T1000 (cell line): ENCODE data around the gene GATAD2B.
A peak's percentile ranks its signal among the peaks of the same experiment; 100 is the strongest.

Source experiments
- DNase-seq: peaks from one replicate; lab custom pipeline; 2025; ENCODE audit warnings: mixed read lengths; lab: John Stamatoyannopoulos, UW

Gene GATAD2B

DNA sequence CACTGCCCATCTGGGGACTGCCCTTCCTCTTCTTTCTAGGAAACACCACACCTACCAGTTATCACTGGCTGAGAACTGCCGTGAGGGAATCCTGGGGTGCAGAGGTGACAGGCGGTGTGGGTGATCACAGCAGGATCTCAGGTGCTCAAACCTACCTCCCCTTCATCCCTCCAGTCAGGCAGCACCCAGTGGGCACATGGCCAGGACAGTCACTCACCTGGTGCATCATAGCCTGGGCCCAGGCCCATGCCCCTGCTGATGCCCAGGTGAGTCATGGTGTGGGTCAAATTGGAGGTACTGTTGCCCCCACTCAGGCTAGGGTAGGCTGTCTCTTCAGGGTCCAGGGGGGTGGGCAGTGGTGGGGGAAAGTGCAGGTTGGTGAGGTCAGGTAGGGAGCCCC is 29.0 kb upstream of the GATAD2B start:
- DNase-seq, result no peak

DNA sequence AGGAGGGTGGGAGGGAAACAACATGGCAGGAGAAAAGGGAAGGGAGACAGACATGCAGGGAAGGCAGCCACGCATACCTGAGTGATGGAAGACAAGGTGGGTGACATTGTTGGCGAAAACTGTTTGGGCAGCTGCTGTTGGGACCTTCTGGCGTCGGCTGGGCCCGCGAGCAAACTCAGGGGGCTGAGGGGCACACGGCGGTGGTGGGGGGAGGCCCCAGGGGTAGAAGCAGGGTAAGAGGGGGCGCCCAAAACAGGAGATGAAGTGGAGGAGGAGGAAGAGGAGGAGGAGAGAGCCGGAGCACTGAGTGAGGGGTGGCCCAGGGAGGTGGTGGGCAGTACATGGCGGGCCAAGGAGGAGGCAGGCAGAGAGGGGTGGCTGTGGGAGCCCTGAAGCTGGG is 28.4 kb upstream of the GATAD2B start:
- DNase-seq, result no peak

DNA sequence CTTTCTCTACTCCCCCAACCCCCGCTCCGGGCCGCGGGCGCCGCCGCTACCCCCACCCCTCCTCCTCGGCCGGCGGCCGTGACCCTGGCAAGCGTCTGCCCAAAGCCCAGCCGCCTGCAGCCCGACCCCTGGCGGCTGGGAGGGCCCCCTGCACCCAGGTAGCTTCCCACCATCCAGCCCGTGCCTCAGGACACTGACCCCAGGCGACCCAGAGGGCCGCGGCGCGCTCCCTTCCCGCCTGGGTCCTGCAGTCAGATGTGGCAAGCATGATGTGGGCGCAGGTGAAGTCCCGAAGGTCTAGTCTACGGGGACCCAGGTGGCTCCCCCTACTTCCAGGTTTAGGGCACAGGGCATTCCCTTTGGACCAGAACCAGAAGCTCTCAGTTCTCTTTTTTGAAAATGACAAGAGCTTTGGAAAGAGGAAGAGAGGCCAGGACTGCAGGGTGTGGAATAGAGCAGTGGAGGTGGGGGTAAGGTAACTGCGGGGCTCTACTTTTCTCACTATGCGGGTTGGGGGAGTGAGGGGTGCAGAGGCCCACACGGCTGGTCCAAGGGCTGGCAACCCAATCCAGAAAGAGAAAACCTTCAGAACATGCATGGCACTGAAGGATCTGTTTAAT is 24.0 kb upstream of the GATAD2B start, which contains the start of gene DENND4B:
Gene DENND4B, minus strand, starts transcription at position 97 of the 620 bp plus-strand sequence. CDS start 2,344 bp downstream, outside the sequence.
- DNase-seq, result peak; percentile 60

DNA sequence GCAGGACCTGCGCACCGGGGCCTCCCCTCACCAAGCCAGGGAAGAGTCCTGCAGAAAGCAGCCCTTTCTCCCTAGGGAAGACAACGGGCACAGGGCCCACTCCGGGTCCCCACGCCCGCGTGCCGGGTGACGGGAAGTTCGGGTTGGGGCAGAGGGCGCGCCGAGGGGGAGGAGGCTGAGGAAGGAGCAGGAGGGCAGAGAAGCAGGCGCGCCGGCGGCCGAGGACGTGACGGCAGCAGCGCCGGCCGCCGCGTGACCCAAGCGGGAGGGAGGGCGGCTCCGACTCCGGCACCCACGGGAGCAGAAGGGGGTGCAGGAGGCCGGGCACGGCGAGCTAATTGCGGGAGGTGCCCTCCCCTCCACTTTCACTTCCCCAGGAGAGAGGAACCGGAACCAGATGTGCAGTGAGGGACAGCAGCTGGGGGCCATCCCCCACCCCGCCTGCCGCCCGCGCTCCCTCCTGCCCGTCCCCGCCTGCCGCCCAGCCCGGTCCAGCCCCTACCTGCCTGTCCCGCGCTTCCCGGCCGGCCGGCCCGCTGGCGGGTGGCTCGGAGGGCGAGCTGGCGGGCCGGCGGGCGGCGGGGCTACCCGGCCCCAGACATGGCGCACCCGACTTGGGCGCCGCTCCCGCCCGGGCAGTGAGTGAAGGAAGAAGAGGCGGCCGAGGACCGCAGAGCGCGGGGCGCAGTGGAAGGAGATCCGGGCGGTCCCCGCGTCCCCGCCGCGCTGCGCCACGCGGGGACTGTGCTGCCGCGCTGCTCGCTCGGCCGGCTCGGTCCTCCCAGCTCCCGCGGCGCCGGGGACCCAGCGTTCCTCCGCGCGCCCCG is 23.2 kb upstream of the GATAD2B start:
- DNase-seq, result peak; percentile 38

DNA sequence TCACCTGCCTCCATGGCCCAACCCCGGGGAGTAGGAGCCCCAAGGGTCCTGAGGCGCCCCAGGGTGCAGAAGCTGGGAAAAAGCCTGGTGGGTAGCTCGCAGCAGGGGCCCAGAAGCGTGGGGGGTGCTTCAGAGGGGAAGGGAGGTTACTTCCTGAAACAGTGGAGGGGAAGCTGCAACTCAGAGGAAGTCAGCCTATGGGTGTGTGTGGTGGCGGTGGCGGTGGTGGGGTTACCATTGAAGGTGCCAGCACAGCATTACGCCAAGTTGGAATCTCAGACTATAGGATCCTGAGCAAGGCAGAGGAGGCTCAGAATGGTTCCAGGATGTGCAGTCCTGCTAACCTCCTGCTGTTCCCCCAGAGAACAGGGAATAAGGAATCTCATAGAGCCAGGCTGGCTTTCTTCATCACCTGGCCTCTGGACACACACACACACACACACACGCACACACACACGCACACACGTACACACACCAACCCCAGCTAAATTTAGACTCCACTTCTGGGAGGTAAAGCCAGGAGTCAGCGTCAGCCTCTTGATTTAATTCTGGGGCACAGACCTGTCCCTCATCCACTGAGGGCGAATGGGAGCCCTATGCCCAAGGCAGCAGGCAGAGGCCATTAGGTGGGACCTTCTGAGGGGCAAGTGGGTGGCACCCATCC is 22.5 kb upstream of the GATAD2B start:
- no peak for DNase-seq

DNA sequence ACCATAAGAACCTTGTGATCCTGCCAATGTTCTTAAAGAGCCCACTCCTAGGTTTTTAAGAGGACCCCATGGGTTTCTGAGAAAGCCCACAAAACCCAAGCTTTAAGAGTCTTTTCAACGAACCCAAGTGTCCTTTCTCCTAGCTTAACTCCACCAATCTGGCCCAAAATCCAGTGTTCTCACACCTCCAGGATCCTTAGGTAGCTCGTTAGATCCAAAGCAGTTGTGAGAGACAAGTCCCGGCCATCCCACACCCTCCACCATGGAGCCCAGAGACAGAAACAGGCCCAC is 22.0 kb upstream of the GATAD2B start:
- no peak for DNase-seq

DNA sequence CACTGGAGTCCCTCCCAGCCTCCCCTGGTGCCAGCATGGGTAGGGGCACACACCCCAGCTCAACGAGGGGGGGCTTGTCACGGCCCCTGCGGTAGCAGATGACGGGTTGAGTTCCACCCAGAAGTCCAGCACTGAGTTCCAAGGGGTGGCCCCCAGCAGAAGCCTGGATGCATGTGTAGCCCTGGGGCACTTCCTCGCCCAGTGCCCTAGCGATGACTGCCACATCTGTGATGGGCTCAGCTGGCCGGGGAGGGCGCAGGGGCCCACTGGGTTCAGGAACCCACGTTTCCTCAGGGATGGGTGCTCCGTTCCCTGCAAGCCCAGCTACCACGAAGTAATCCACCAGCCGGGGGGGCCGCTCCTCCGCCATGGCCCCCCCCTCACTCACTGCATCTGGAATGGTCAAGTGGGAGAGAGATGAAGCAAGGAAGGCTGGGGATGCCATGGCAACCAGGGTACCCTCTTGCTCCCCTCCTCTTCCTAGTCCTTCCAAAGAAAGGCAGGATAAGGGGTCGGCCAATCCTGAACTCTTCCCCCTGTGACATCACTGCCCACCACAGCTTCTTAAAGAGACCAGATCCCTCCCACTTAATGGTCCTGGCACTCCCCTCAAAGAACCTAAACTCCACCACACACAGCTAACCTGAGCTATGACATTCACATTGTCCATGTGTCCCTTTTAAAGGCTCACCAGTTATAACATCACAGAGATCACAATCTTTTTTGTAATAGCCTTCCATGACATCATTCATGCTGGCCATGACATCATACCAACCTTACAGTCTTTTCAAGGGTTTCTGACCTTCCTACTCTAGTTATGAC is 21.4 kb upstream of the GATAD2B start:
- no peak for DNase-seq

DNA sequence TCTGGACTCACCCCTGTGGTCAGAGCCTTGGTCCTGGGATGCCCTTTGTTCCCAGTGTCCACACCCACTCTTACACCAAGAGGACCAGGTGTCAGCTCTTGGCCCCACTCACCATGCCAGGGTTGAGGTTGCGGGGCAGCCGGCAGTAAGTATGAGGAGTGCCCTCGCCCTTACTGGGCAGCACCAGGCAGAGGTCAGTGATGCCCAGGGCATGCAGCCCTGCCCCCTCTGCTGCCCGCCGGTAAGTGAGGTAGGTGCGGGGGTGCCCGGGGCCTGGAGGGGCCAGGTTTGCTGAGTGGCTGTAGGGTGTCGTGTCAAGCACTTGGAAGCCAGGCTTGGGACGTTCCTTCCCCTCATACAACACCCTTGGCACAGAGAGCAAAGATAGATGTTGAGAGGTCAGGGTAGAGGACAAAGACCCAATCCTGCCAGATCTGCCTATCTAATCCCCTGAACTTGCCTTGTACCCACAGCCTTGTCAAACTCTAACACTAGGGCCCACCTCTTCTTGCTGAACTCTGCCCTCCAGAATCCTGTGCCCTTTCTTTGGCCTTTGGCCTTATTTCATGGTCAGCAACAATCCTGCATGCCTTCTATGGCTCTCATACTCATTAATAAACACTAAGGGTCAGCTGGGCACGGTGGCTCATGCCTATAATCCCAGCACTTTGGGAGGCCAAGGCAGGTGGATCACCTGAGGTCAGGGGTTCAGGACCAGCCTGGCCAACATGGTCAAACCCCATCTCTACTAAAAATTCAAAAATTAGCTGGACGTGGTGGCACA is 20.2 kb upstream of the GATAD2B start:
- DNase-seq, result no peak

DNA sequence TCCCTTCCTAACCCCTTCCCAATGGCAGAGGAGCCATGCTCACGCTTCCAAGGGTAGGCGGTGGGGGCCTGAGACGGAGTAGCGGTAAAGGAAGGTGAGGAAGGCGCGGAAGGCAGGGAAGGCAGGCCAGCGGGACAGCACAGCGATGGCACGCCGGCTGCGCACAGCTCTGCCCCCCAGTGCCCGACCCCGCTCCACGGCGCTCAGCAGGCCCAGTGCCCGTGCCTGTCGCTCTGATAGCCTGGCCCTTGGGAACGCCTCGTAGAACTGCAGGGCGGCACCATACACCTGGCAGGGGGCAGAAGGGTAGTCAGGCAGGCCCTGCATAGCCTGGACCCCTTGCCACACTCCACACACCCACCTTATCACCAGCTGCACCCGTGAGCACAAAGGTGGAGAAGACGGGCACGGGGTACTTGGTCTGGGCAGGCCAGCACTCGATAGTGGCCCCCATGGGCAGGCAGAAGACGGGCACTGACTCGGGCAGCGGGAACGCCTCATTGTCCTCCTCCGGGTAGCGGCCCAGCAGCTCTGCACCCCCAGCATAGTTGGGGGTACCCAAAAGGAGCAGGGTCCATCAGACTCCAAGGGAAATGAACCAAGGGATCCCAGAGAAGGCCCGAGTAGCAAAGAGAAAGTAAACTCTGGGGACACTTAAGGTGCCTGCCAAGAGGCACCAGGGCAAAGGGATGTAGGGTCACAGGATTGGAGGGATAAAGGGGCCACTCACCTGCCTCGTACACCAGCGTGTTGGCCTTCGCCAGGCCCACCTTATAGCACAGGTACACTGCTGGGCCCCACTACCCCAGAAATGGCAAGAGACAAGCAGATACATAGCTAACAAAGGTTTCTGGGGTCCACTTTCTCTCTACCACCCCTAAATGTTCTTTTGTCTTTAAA is 19.3 kb upstream of the GATAD2B start:
- DNase-seq, result no peak

DNA sequence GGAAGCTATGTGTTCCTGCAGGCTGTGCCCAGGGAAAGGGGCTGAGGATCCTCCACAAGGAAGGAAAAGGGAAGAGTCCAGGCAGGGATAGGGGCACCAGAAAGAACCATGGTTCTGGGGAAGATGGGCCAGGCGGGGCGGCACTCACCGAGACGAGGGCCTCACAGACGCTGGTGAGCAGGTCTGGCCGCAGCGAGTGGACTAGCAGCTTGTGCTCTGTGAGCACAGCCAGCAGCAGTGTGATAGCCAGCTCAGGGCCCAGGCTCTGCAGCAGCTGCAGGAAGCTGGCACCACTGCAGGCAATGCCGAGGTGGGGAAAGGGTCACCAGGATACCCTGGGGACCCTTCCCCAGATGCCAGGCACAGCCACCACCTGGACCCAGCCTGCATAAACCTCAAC is 18.0 kb upstream of the GATAD2B start:
- no peak for DNase-seq

DNA sequence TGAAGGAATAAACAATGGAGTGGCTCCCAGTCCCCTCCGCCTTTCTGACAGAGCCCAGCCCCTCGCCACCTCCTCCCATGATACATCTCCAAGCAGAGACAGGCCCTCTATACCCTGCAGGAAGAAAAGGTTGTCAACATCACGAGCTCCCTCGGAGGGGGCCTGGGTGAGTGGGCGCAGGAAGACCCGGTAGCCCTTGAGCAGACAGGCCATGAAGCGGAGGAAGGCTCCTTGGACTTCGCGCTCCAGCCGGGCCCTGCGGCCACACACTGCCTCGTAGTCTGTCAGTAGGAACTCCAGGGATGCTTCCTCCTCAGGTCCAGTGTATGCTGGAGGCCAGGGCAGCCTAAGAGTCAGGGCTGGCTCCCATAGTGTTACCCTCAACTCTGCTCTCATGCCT is 16.7 kb upstream of the GATAD2B start:
- DNase-seq, result no peak

DNA sequence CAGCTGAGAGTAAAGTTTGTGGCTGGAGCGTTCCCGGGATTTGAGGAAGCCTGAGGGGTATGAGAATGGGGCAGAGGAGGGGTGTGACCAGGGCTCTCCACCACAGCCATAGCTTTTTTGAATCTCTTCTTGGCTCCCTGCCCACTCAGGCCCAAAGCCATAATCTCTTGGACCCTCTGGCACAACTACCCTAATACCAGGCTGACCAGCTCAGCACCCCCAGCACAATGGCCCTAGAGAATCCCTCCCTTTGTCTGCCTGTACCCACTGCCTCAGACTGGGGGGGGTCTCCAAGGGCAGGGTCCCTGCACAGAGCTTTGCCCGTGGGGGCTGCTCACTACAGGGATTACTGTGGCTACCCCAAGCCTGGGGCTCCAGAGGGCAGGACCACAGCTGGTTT is 16.2 kb upstream of the GATAD2B start:
- DNase-seq, result no peak

DNA sequence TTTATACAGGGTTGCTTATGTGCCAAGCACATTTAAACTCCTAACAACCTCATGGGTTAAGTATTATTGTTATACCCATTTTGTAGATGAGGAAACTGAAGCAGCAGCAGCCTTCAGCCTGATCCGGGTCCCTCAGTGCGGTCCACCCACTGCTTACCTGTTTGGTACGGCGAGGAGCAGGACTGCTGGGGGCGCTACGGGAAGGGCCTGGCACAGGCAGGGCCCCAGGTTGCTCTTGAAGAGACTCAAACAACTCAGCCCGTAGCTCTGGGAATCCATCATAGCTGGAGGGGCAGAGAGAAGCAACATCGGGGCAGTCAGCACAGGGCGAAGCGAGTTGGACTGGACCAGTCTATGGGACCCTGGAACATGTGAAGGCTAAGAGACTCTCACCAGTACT is 14.6 kb upstream of the GATAD2B start:
- DNase-seq, result no peak

DNA sequence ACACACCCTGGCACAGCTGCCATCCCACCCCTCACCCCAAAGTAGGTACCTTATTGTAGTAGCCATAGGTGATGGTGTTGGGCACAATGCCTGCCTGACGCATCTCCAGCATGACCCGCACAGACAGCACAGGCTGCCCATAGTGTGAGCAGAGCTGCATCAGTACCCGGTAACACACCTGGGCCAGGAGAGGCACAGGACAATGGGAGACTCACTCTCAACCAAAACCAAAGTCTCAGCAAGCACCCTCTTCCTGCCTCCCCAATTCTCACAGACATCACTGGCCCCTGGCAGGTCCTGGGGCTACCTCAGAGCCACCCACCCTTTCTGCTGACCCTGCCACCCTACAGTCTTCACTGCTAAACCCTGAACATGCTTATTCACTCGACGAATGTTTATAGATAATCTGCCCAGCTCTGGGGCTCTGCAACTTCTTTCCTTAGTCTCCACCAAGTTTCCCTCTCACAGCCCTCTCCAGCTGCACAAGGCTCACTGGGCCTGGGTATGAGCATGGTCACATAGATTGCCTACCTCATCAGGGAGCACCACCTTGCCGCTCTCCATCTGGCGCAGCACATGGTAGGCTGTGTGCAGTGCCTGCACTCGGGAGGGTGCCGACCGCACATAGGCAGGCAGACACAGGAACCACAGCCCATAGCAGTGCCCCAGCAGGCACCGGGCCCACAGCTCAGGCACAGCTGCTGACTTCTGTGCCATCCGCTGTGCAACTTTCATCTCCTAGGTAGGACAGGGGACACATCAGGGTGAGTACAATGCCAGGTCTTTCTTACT is 13.4 kb upstream of the GATAD2B start:
- DNase-seq, result no peak

DNA sequence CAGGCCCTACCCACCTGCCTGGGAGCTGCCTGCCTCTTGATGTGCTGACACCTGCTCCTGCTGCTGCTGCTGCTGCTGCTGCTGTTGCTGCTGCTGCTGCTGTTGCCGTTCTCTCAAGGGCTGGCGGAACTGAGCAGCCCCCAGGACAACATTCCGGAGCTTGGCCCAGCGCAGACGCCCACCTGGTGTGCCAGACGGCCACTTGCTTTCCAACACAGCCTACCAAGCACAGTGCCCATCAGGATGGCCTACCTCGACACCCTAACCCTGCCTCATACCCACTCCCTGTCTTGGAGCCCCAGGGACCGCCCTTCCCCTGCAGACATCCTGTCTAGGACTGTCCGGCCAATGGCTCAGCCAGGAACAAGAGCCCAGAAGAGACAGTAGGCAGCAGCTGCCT is 12.0 kb upstream of the GATAD2B start:
- no peak for DNase-seq

DNA sequence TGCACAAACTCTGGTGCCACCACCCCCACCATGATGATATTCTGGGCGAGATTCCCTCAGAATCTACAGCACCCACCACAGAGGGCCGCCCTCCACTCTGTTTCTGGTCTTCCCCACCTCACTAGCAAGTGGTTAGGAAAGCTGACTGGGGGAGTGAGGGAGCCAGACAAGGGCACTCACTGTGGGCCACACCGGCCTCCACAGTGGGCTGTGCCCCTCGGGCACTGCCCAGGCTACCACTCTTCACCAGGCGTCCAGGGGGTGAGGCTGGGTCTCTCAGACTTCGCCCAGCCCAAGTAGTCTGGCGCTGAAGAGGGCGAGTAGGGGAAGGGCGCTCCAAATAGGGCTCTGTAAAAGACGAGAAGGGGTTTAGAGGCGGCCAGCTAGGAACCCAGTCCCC is 11.2 kb upstream of the GATAD2B start:
- no peak for DNase-seq

DNA sequence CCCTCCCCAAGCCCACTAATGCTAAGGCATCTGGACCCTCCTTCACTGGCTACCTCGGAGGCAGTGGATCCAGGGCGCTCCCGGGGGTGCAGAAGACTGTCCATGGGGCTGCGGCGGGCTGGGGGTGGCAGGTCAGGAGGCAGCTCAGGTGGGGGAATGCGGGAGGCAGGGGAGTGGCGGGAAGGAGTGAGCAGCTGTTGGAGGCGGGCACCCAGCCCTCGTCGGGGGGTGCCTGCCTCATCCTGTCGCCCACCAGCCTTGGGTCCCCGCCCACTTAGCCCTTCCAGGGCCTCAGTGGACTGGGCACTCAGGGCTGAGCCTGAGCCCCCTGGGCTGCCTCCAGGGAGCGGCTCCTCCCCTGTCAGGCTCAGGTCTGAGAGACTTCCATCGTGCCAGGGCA is 10.7 kb upstream of the GATAD2B start:
- no peak for DNase-seq

DNA sequence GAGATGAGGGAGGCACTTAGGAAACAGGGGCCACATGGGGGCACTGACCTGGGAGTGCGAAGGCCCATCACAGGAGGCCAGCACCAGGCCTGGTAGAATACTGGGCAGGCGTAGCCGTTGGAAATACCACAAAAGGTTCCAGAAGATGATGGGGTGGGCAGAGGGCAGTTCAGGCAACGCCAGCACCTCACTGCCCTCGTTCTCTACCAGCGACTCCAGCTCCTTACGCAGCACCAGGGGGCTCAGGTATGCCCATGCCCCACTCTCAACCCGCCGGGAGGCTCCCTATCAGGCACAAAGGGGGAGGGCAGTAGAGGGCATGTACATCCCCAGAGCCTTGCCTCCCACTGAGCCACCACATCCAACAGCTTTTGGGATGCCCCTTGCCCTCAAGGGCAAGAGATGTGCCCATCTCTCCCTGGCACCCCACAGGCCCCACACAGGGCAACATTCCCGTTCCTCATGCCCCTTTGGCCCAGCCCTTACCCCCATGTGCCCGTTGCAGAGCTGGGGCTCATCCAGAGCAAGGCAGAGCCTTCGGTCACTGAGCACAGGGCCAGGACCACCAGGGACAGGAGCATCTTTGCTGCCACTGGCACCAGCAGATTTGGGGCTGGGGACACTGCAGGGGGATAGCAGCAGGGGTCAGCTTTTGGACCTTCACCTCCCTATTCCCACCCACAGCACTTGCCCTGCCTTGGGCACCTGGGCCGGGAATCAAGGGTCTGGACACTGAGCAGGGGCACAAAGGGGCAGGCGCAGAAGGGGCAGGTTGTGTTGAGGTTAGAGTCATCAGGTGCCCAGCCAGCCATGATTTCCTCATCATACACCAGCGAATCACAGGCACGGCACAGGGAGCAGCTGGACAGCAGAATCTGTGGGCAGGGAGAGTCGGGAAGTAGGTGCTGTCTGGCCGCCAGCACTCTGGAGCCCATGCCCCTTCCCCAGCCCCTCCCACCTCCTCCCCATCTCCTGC is 9.7 kb upstream of the GATAD2B start:
- DNase-seq, result no peak
